HL-60 (cell line): ENCODE data around the gene SLC17A1.

Experiments used
- CTCF ChIP-seq: IDR thresholded peaks from one replicate; pipeline ENCODE4 v1.5.1; 2011; ENCODE audit warnings: low read length, control low read depth, inconsistent platforms; ENCODE audit not compliant: insufficient read depth
- POLR2AphosphoS5 ChIP-seq: IDR thresholded peaks from 2 replicates; pipeline ENCODE4 v1.6.1; 2012; ENCODE audit warnings: low read depth
- REST ChIP-seq: IDR thresholded peaks from 2 replicates; pipeline ENCODE4 v1.6.1; 2012; ENCODE audit warnings: low read depth; ENCODE audit not compliant: insufficient replicate concordance

GRCh38 chr6:25832670-25833069, 818 bp upstream of the SLC17A1 start:
- TF ChIP-seq POLR2AphosphoS5 (no peak), CTCF (no peak), REST (no peak)
